ENCODE results near the gene MYPOP.

Gene MYPOP

GRCh38 chr19:45866400-45867176, 35.8 kb downstream of the MYPOP start:
- no peak for DNase-seq (ENCODE audit: low read depth in 1 of 2, low spot score in 1 of 2)
- Histone ChIP-seq H3K27ac (replicated peaks) (no peak overlapping the region), H3K27me3 (ENCODE audit: insufficient read depth, poor library complexity, severe bottlenecking) (peaks cover 31% of the 10 kb centered on the region), H3K4me3 (replicated peaks; ENCODE audit: insufficient read depth, low read length) (no peak overlapping the region)
- no peak for TF ChIP-seq POLR2AphosphoS5 (IDR thresholded peaks at IDR 0.05; ENCODE audit: low read depth)
- no peak for TF ChIP-seq GABPA (IDR thresholded peaks at IDR 0.05; ENCODE audit: low read depth)
- no peak for TF ChIP-seq CTCF (IDR thresholded peaks at IDR 0.05; ENCODE audit: insufficient read depth, low read length)
- no peak for TF ChIP-seq REST (IDR thresholded peaks at IDR 0.05; ENCODE audit: insufficient replicate concordance, low read depth)
- TF ChIP-seq SPI1 (IDR thresholded peaks at IDR 0.05; ENCODE audit: borderline replicate concordance, low read depth): no peak

- DNase-seq (ENCODE audit: low read depth in 1 of 2, low spot score in 1 of 2): no peak
- Histone ChIP-seq H3K4me3 (replicated peaks; ENCODE audit: insufficient read depth, low read length) (no peak overlapping the region), H3K27me3 (ENCODE audit: insufficient read depth, poor library complexity, severe bottlenecking) (peaks cover 31% of the 10 kb centered on the region), H3K27ac (replicated peaks) (no peak overlapping the region)
- TF ChIP-seq POLR2AphosphoS5 (IDR thresholded peaks at IDR 0.05; ENCODE audit: low read depth) (no peak), GABPA (IDR thresholded peaks at IDR 0.05; ENCODE audit: low read depth) (no peak), SPI1 (IDR thresholded peaks at IDR 0.05; ENCODE audit: borderline replicate concordance, low read depth) (no peak)
Observed at GRCh38 chr19:45865269-45865948, 37.0 kb downstream of the MYPOP start.

- TF ChIP-seq REST (IDR thresholded peaks at IDR 0.05; ENCODE audit: insufficient replicate concordance, low read depth): no peak
- TF ChIP-seq CTCF (IDR thresholded peaks at IDR 0.05; ENCODE audit: insufficient read depth, low read length): no peak
- TF ChIP-seq SPI1 (IDR thresholded peaks at IDR 0.05; ENCODE audit: borderline replicate concordance, low read depth): no peak
- Histone ChIP-seq H3K27me3 (ENCODE audit: insufficient read depth, poor library complexity, severe bottlenecking) (peaks cover 31% of the 10 kb centered on the region), H3K4me3 (replicated peaks; ENCODE audit: insufficient read depth, low read length) (no peak overlapping the region), H3K27ac (replicated peaks) (no peak overlapping the region)
- DNase-seq (ENCODE audit: low read depth in 1 of 2, low spot score in 1 of 2): no peak
Observed at GRCh38 chr19:45864629-45865082, 37.8 kb downstream of the MYPOP start.

GRCh38 chr19:45863840-45864628, 38.4 kb downstream of the MYPOP start, which contains the start of gene FOXA3:
Gene FOXA3 (plus strand): TSS chr19:45864326. CDS start chr19:45864457, 131 bp downstream.
- no peak for TF ChIP-seq SPI1 (IDR thresholded peaks at IDR 0.05; ENCODE audit: borderline replicate concordance, low read depth)
- no peak for TF ChIP-seq CTCF (IDR thresholded peaks at IDR 0.05; ENCODE audit: insufficient read depth, low read length)
- no peak within 1 kb of the TSS for H3K27ac ChIP-seq (replicated peaks)
- DNase-seq (ENCODE audit: low read depth in 1 of 2, low spot score in 1 of 2): no peak
- peak within 1 kb of the TSS; percentile 37 for H3K4me3 ChIP-seq (replicated peaks; ENCODE audit: insufficient read depth, low read length)
- H3K27me3 ChIP-seq (ENCODE audit: insufficient read depth, poor library complexity, severe bottlenecking): peaks cover 31% of the 10 kb centered on the region
